Left lung (tissue), 10 donors: ENCODE results near the gene XRN2. TPM values are rescaled to one million over a fixed set of nuclear protein-coding genes. Genes with fewer than 3 reads are reported as not detected.

Experiments used
- ATAC-seq: fragments of 200-7000 bp; cut with Tn5 transposase; one replicate; pipeline ENCODE4 v1.9.1; 2020; ENCODE audit warnings: moderate library complexity
- DNase-seq, 4 donors: peaks; one replicate each; pipeline ENCODE4 v3.0.0-alpha.2; 2013 to 2020
- H3K27ac ChIP-seq, 2 donors: fragments of 200-600 bp; sonication (generic) in 1 of 2; one replicate each; pipeline versions ENCODE4 v1.5.0 to v1.8.0; 2020 to 2021
- H3K27me3 ChIP-seq, 2 donors: fragments of 200-600 bp; sonication (generic) in 1 of 2; one replicate each; pipeline versions ENCODE4 v1.5.0 to v1.8.0; 2020 to 2021
- H3K36me3 ChIP-seq, 2 donors: fragments of 200-600 bp; sonication (generic) in 1 of 2; one replicate each; pipeline versions ENCODE4 v1.5.0 to v1.8.0; 2020 to 2021
- H3K4me1 ChIP-seq, 2 donors: fragments of 200-600 bp; one replicate each; pipeline ENCODE4 v1.8.0; 2021
- H3K4me3 ChIP-seq, 2 donors: fragments of 200-600 bp; sonication (generic) in 1 of 2; one replicate each; pipeline versions ENCODE4 v1.5.0 to v1.8.0; 2020 to 2021; ENCODE audit warnings: mild to moderate bottlenecking in 1 of 2
- H3K9me3 ChIP-seq, 2 donors: fragments of 200-600 bp; sonication (generic) in 1 of 2; one replicate each; pipeline versions ENCODE4 v1.5.0 to v1.8.0; 2020 to 2021
- CTCF ChIP-seq, 2 donors: fragments of 200-600 bp; sonication (generic) in 1 of 2; IDR thresholded peaks; one replicate each; pipeline versions ENCODE4 v1.5.0 to v1.8.0; 2021; ENCODE audit warnings: antibody characterized with exemption in 2 of 2
- intact Hi-C, 2 donors: fragments of 100-400 bp; cut with DNase I; formaldehyde crosslinking; loops; one replicate each; pipeline versions ENCODE4 v1.11.2 to v1.14.2; 2022
- polyA plus RNA-seq, 6 donors: library from polyadenylated mRNA; unstranded; fragments of 120-200 nt; gene quantifications; one replicate each; pipeline ENCODE4 v1.2.1, GENCODE V29; 2013; ENCODE audit not compliant: insufficient read length in 6 of 6
- total RNA-seq, 2 donors: library from RNA; stranded (reverse); fragmentation: NEBNext Ultra II Directional; extraction: Animal tissue kit (Norgen Biotek cat#: 25700); gene quantifications; one replicate each; pipeline ENCODE4 v1.2.1, GENCODE V29; 2021
- donor health status: DM: no; HTN: yes; CAD: no.
- donor health status: DM: no; HTN: no; CAD: no.

XRN2 gene
- total and polyA plus RNA-seq, 8 donors = 45.9 to 90.2 (median 77.8) TPM

GRCh38 chr20:21432911-21433310, 129.8 kb downstream of the XRN2 start:
- Histone ChIP-seq H3K4me3 (no peak overlapping the region), H3K9me3 (no peaks in the 10 kb centered on the region), H3K36me3 (no peaks in the 10 kb centered on the region), H3K27me3 (peaks cover 0 to 31% of the 10 kb centered on the region in 2 donors), H3K4me1 (no peaks in the 10 kb centered on the region), H3K27ac (no peak overlapping the region)
- intact Hi-C loops = no loop called here
- DNase-seq = no peak
- no peak for ATAC-seq
- TF ChIP-seq CTCF (IDR thresholded peaks at IDR 0.05) = no peak

- H3K36me3 ChIP-seq = no peaks in the 10 kb centered on the region
- no peak for ATAC-seq
- TF ChIP-seq CTCF (IDR thresholded peaks at IDR 0.05) = no peak
Observed at GRCh38 chr20:21433329-21433890, 130.3 kb downstream of the XRN2 start.

GRCh38 chr20:21435576-21435975, 132.4 kb downstream of the XRN2 start:
- no peaks in the 10 kb centered on the region for H3K9me3 ChIP-seq
- H3K27ac ChIP-seq = no peak overlapping the region
- intact Hi-C loops = no loop called here
- H3K4me3 ChIP-seq = no peak overlapping the region
- ATAC-seq (no peak), DNase-seq (no peak)
- H3K36me3 ChIP-seq = no peaks in the 10 kb centered on the region
- H3K27me3 ChIP-seq = peaks cover 0 to 31% of the 10 kb centered on the region in 2 donors
- H3K4me1 ChIP-seq = no peaks in the 10 kb centered on the region
- no peak for TF ChIP-seq CTCF (IDR thresholded peaks at IDR 0.05)

More at GRCh38 chr20:21433329-21433890, 130.3 kb downstream of the XRN2 start:
- Histone ChIP-seq H3K4me3 (no peak overlapping the region), H3K4me1 (no peaks in the 10 kb centered on the region), H3K27me3 (peaks cover 0 to 31% of the 10 kb centered on the region in 2 donors), H3K27ac (no peak overlapping the region), H3K9me3 (no peaks in the 10 kb centered on the region)
- DNase-seq = no peak
- intact Hi-C loops = no loop called here

- H3K27ac ChIP-seq = no peak overlapping the region
- no peak for TF ChIP-seq CTCF (IDR thresholded peaks at IDR 0.05)
- H3K4me3 ChIP-seq = no peak overlapping the region
- no peaks in the 10 kb centered on the region for H3K36me3 ChIP-seq
- ATAC-seq (no peak), DNase-seq (no peak)
- H3K9me3 ChIP-seq = no peaks in the 10 kb centered on the region
- no peaks in the 10 kb centered on the region for H3K4me1 ChIP-seq
- peaks cover 0 to 33% of the 10 kb centered on the region in 2 donors for H3K27me3 ChIP-seq
- intact Hi-C loops = no loop called here
Observed at GRCh38 chr20:21436205-21436604, 133.1 kb downstream of the XRN2 start.

GRCh38 chr20:21437248-21437647, 134.1 kb downstream of the XRN2 start:
- ATAC-seq = no peak

More at GRCh38 chr20:21437248-21437647, 134.1 kb downstream of the XRN2 start:
- Histone ChIP-seq H3K4me3 (no peak overlapping the region), H3K9me3 (no peaks in the 10 kb centered on the region), H3K27me3 (peaks cover 0 to 40% of the 10 kb centered on the region in 2 donors), H3K27ac (no peak overlapping the region), H3K4me1 (no peaks in the 10 kb centered on the region), H3K36me3 (no peaks in the 10 kb centered on the region)
- DNase-seq = no peak
- no peak for TF ChIP-seq CTCF (IDR thresholded peaks at IDR 0.05)
- intact Hi-C loops = no loop called here
